ENCODE data around the gene PCA3. TPM values are rescaled to one million over a fixed set of nuclear protein-coding genes. Genes with fewer than 3 reads are reported as not detected.

The PCA3 gene
- total RNA-seq, 2 experiments from 2014 or later, result not detected

DNA sequence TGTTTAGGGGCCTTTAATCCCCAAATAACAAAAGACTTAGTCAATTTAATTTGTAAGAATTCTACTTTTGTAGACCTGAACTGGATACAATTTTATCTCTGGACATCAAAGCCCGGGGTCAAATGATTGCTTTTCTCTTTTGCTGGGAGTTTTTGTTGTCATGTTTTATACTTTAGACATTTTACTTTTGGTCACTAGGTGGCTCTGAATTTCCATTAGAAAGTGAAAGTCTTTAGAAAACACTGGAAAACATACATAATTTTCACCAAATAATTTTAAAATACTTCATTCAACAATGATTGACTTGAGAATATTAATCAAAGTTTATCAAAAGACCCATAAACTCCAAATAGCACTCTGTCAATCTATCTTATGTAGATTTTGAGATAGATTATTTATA is 2.8 kb upstream of the PCA3 start:
- Mint-ChIP-seq H3K27me3 (ENCODE audit: low read depth) (peaks cover 1% of the 10 kb centered on the region), H3K4me1 (ENCODE audit: low read depth) (no peaks in the 10 kb centered on the region), H3K9me3 (ENCODE audit: insufficient read depth) (no peaks in the 10 kb centered on the region), H3K27ac (no peak overlapping the region), H3K4me3 (no peak overlapping the region), H3K36me3 (ENCODE audit: low read depth) (no peaks in the 10 kb centered on the region)
- ATAC-seq (no peak), DNase-seq (no peak)
- ChIA-PET POLR2A (no interaction called here), CTCF (no interaction called here)

DNA sequence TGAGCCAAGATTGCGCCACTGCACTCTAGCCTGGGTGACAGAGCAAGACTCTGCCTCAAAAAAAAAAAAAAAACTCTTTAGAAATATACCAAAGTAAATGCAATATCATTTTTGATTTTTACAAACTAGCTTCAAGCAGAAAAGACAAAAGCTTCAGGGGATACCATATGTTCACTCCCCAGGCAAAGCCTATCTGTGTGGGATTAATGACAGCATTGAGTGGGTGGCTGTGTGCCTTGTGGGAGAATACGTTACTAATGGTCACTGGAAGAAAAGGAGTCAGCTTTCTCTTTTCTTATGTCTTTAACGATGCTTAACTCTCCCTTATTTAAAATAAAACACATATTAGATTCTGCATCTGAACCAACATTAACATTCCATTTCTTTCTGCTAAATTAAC is 1.9 kb downstream of the PCA3 start:
- POLR2A ChIA-PET, result no interaction called here
- H3K4me3 Mint-ChIP-seq, result no peak overlapping the region
- no peak overlapping the region for H3K27ac Mint-ChIP-seq
- H3K4me1 Mint-ChIP-seq (ENCODE audit: low read depth), result no peaks in the 10 kb centered on the region
- no peaks in the 10 kb centered on the region for H3K36me3 Mint-ChIP-seq (ENCODE audit: low read depth)
- CTCF ChIA-PET, result interaction anchor here (0.6 kb wide), 1 partner anchor 183 kb away, joined by 3 read pairs; no protein-coding TSS in a partner anchor
- ATAC-seq (no peak), DNase-seq (no peak)
- H3K9me3 Mint-ChIP-seq (ENCODE audit: insufficient read depth), result no peaks in the 10 kb centered on the region
- peaks cover 5% of the 10 kb centered on the region for H3K27me3 Mint-ChIP-seq (ENCODE audit: low read depth)

- no peak overlapping the region for H3K27ac Mint-ChIP-seq
- ATAC-seq (no peak), DNase-seq (no peak)
- ChIA-PET CTCF (no interaction called here), POLR2A (no interaction called here)
- peaks cover 5% of the 10 kb centered on the region for H3K4me1 Mint-ChIP-seq (ENCODE audit: low read depth)
- peaks cover 5% of the 10 kb centered on the region for H3K27me3 Mint-ChIP-seq (ENCODE audit: low read depth)
- no peaks in the 10 kb centered on the region for H3K9me3 Mint-ChIP-seq (ENCODE audit: insufficient read depth)
- H3K36me3 Mint-ChIP-seq (ENCODE audit: low read depth), result no peaks in the 10 kb centered on the region
- H3K4me3 Mint-ChIP-seq, result no peak overlapping the region
Measured at GRCh38 chr9:76772686-76773445, 8.6 kb downstream of the PCA3 start.

- ChIA-PET CTCF (no interaction called here), POLR2A (no interaction called here)
- Mint-ChIP-seq H3K4me1 (ENCODE audit: low read depth) (no peaks in the 10 kb centered on the region), H3K27me3 (ENCODE audit: low read depth) (peaks cover 2% of the 10 kb centered on the region), H3K36me3 (ENCODE audit: low read depth) (no peaks in the 10 kb centered on the region), H3K4me3 (no peak overlapping the region), H3K9me3 (ENCODE audit: insufficient read depth) (no peaks in the 10 kb centered on the region), H3K27ac (no peak overlapping the region)
- DNase-seq (no peak), ATAC-seq (no peak)
Measured at GRCh38 chr9:76784881-76785280, 20.6 kb downstream of the PCA3 start.

DNA sequence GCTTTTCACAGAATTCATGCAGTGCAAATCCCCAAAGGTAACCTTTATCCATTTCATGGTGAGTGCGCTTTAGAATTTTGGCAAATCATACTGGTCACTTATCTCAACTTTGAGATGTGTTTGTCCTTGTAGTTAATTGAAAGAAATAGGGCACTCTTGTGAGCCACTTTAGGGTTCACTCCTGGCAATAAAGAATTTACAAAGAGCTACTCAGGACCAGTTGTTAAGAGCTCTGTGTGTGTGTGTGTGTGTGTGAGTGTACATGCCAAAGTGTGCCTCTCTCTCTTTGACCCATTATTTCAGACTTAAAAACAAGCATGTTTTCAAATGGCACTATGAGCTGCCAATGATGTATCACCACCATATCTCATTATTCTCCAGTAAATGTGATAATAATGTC is 21.3 kb downstream of the PCA3 start:
- CTCF ChIA-PET, result no interaction called here
- no peak for DNase-seq
- Mint-ChIP-seq H3K4me1 (ENCODE audit: low read depth) (no peaks in the 10 kb centered on the region), H3K9me3 (ENCODE audit: insufficient read depth) (no peaks in the 10 kb centered on the region), H3K27ac (no peak overlapping the region), H3K36me3 (ENCODE audit: low read depth) (no peaks in the 10 kb centered on the region), H3K4me3 (no peak overlapping the region), H3K27me3 (ENCODE audit: low read depth) (peaks cover 2% of the 10 kb centered on the region)
- POLR2A ChIA-PET, result no interaction called here
- no peak for ATAC-seq

DNA sequence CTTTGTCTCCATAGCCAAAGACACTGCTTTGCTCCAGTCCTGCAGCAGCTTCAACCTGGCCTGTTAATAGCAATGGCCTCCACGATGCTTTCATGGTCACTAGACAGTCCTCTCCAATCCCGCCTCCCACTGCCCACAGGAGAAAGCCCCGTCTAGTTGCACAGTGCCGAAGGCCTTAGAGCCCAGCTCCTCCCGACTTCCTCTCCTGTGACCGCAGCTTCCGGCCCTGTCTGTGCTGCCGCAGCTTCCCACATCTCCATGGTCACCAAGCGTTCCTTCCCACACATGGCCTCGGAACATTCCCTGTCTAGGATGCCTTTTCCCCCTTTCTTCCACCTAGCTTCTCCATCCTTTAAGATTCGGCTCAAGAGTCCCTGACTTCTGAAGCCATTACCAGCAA is 23.4 kb downstream of the PCA3 start:
- Mint-ChIP-seq H3K36me3 (ENCODE audit: low read depth) (no peaks in the 10 kb centered on the region), H3K4me3 (no peak overlapping the region), H3K27me3 (ENCODE audit: low read depth) (peaks cover 2% of the 10 kb centered on the region), H3K27ac (no peak overlapping the region), H3K4me1 (ENCODE audit: low read depth) (no peaks in the 10 kb centered on the region), H3K9me3 (ENCODE audit: insufficient read depth) (no peaks in the 10 kb centered on the region)
- no peak for ATAC-seq
- ChIA-PET CTCF (no interaction called here), POLR2A (no interaction called here)
- no peak for DNase-seq

DNA sequence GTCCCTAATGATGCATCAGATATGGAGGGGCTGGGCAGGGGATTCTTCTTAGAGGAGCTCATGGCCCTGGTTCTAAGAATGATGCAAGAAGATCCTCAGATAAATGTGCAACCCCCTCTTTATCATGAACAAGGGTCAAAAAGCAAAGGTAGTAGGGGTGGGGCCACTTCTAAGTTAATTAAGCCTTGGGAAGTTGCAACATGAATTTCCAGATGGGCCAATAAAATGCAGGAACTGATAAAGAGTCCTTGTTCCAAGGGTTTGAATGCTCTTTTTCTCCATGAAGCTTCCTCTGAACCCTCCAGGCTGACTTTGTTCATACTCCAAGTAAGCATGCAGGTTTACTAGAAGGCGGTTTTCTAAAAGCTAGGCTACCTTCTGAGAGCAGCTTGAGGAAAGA is 25.6 kb downstream of the PCA3 start:
- Mint-ChIP-seq H3K27me3 (ENCODE audit: low read depth) (peaks cover 2% of the 10 kb centered on the region), H3K9me3 (ENCODE audit: insufficient read depth) (no peaks in the 10 kb centered on the region), H3K4me3 (no peak overlapping the region), H3K36me3 (ENCODE audit: low read depth) (no peaks in the 10 kb centered on the region), H3K4me1 (ENCODE audit: low read depth) (no peaks in the 10 kb centered on the region), H3K27ac (no peak overlapping the region)
- no peak for ATAC-seq
- ChIA-PET CTCF (no interaction called here), POLR2A (no interaction called here)
- no peak for DNase-seq

DNA sequence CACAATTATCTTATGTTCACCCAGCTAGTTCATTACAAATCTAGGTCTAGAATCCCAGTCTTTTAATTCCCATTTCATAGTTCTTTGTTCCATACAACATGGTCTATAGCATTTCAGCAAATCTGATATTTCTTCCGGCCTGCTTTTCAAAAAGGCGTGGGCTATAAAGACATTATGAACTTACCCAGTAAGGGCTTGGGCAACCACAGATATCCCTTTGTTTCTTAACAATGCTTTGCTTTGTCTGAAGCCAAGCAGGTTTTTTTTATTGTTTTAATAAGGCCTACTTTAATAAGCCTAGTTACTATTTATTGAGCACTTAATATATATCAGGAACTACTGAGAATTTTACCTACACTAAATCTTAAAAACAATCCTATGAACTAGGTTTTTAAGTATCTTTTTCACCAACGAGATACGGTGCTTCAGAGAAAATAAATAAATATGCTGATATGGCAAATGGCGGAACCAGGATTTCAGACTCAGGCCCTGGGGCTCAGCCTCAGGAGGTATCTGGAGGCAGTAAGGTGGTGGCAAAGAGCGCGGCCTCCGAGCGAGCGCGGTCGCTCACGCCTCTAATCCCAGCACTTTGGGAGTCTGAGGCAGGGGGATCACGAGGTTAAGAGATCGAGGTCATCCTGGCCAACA is 29.7 kb downstream of the PCA3 start:
- no peaks in the 10 kb centered on the region for H3K36me3 Mint-ChIP-seq (ENCODE audit: low read depth)
- CTCF ChIA-PET, result no interaction called here

DNA sequence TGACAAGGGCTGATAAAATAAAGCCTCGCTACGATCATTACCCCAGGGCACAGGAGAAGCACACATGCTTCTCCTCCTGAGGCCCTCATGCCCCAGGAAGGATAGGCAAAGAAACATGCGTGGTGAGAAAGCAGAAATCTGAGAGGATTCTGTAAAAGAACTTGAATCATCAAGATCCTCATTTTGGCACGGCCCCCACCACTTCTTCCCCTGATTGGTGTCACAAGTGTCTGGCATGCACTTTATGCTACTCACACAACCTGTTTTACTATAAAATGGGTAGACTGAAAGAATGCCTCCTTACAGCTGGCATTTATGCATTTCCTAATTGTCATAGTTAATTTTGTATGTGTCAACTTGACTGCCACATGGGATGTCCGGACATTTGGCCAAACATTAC is 32.1 kb downstream of the PCA3 start:
- Mint-ChIP-seq H3K4me1 (ENCODE audit: low read depth) (peaks cover 4% of the 10 kb centered on the region), H3K4me3 (no peak overlapping the region), H3K27ac (no peak overlapping the region), H3K9me3 (ENCODE audit: insufficient read depth) (no peaks in the 10 kb centered on the region), H3K36me3 (ENCODE audit: low read depth) (no peaks in the 10 kb centered on the region), H3K27me3 (ENCODE audit: low read depth) (peaks cover 2% of the 10 kb centered on the region)
- no peak for ATAC-seq
- ChIA-PET POLR2A (no interaction called here), CTCF (no interaction called here)
- no peak for DNase-seq

More for the DNA sequence above, 29.7 kb downstream of the PCA3 start:
- ATAC-seq, result no peak
- Mint-ChIP-seq H3K4me3 (no peak overlapping the region), H3K27me3 (ENCODE audit: low read depth) (no peaks in the 10 kb centered on the region), H3K27ac (no peak overlapping the region), H3K4me1 (ENCODE audit: low read depth) (peaks cover 4% of the 10 kb centered on the region), H3K9me3 (ENCODE audit: insufficient read depth) (no peaks in the 10 kb centered on the region)
- POLR2A ChIA-PET, result no interaction called here
- no peak for DNase-seq

- ATAC-seq, result no peak
- ChIA-PET POLR2A (no interaction called here), CTCF (no interaction called here)
- Mint-ChIP-seq H3K27me3 (ENCODE audit: low read depth) (peaks cover 2% of the 10 kb centered on the region), H3K27ac (no peak overlapping the region), H3K4me1 (ENCODE audit: low read depth) (peaks cover 4% of the 10 kb centered on the region), H3K4me3 (no peak overlapping the region), H3K9me3 (ENCODE audit: insufficient read depth) (no peaks in the 10 kb centered on the region), H3K36me3 (ENCODE audit: low read depth) (no peaks in the 10 kb centered on the region)
- no peak for DNase-seq
Measured at GRCh38 chr9:76798527-76798926, 34.3 kb downstream of the PCA3 start.

GRCh38 chr9:76799473-76799872 is 35.2 kb downstream of the PCA3 start:
- Mint-ChIP-seq H3K27me3 (ENCODE audit: low read depth) (peaks cover 2% of the 10 kb centered on the region), H3K9me3 (ENCODE audit: insufficient read depth) (no peaks in the 10 kb centered on the region), H3K4me1 (ENCODE audit: low read depth) (peaks cover 4% of the 10 kb centered on the region), H3K4me3 (no peak overlapping the region), H3K27ac (no peak overlapping the region), H3K36me3 (ENCODE audit: low read depth) (no peaks in the 10 kb centered on the region)
- DNase-seq (no peak), ATAC-seq (no peak)
- POLR2A ChIA-PET, result no interaction called here
- CTCF ChIA-PET, result no interaction called here

DNA sequence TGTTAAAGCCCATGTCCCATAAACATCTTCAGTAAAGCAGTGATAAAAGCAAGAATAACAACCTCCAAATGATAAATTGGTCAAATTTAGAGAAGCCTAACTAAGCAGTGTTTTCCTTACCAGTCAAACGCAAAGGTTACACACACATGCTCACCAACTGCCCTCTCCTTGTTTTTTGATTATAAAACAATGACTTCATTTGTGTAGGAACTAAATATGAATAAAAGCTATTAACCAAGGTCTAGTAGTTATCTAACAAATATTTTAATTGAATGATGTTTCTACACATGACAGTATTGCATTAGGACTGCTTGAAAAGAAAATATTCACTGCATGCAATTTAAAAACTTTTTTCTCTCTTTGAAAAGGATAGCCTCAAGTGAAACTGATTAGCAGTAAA is 36.7 kb downstream of the PCA3 start:
- no peak overlapping the region for H3K4me3 Mint-ChIP-seq
- ChIA-PET POLR2A (no interaction called here), CTCF (no interaction called here)
- no peaks in the 10 kb centered on the region for H3K9me3 Mint-ChIP-seq (ENCODE audit: insufficient read depth)
- H3K27me3 Mint-ChIP-seq (ENCODE audit: low read depth), result peaks cover 2% of the 10 kb centered on the region
- no peak overlapping the region for H3K27ac Mint-ChIP-seq
- peaks cover 4% of the 10 kb centered on the region for H3K4me1 Mint-ChIP-seq (ENCODE audit: low read depth)
- no peaks in the 10 kb centered on the region for H3K36me3 Mint-ChIP-seq (ENCODE audit: low read depth)
- DNase-seq (no peak), ATAC-seq (no peak)

DNA sequence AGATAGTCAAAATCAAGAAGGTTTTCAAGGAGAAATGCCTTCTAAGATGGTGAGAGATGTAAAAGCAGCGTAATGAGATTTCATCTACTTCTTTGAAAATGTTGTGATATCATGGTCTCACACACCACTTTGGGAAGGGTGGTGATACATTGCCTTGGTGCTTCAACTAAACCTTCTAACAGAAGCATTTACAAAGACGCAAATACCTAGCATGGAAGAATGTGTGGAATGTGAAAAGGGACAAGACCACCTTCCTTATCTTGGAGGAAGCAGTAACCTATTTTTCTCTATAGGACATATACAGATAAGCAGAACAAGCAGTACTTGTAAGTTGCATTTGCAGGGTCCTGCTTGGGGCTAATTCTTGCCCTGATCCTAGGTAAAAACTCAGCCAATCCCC is 38.8 kb downstream of the PCA3 start:
- no peak overlapping the region for H3K4me3 Mint-ChIP-seq
- H3K4me1 Mint-ChIP-seq (ENCODE audit: low read depth), result peaks cover 4% of the 10 kb centered on the region
- ChIA-PET CTCF (no interaction called here), POLR2A (no interaction called here)
- no peaks in the 10 kb centered on the region for H3K36me3 Mint-ChIP-seq (ENCODE audit: low read depth)
- H3K27ac Mint-ChIP-seq, result no peak overlapping the region
- no peaks in the 10 kb centered on the region for H3K9me3 Mint-ChIP-seq (ENCODE audit: insufficient read depth)
- DNase-seq (no peak), ATAC-seq (no peak)
- H3K27me3 Mint-ChIP-seq (ENCODE audit: low read depth), result peaks cover 2% of the 10 kb centered on the region
